GM18526 (cell line): Measurements from ENCODE around the gene HTT.

ENCODE experiments used
- POLR2A ChIP-seq: IDR thresholded peaks from 3 replicates; pipeline ENCODE4 v1.6.1; 2011; ENCODE audit not compliant: insufficient read length; ENCODE audit errors: extremely low read depth

HTT gene

GRCh38 chr4:3074078-3074845 lies at the start of gene HTT, which contains the start of gene HTT-AS:
TSS of gene HTT (plus strand) at chr4:3074681. CDS start at chr4:3074826, 145 bp downstream.
TSS of gene HTT-AS (minus strand) at chr4:3074538.
- peak; percentile 79 for TF ChIP-seq POLR2A

- TF ChIP-seq POLR2A: no peak
These were observed 48.6 kb upstream of the HTT start for GRCh38 chr4:3025881-3026280.

- TF ChIP-seq POLR2A: no peak
These were observed 47.9 kb upstream of the HTT start for GRCh38 chr4:3026540-3026939.

GRCh38 chr4:3029464-3029863 lies 45.0 kb upstream of the HTT start:
- no peak for TF ChIP-seq POLR2A

- TF ChIP-seq POLR2A: no peak
These were observed 43.7 kb upstream of the HTT start for GRCh38 chr4:3030566-3031356.

GRCh38 chr4:3031357-3032082 lies 43.0 kb upstream of the HTT start:
- no peak for TF ChIP-seq POLR2A

GRCh38 chr4:3034231-3034630 lies 40.2 kb upstream of the HTT start:
- no peak for TF ChIP-seq POLR2A

GRCh38 chr4:3035249-3035648 lies 39.2 kb upstream of the HTT start:
- TF ChIP-seq POLR2A: no peak

- no peak for TF ChIP-seq POLR2A
These were observed 38.8 kb upstream of the HTT start for GRCh38 chr4:3035674-3036073.

GRCh38 chr4:3036131-3036952 lies 38.1 kb upstream of the HTT start:
- TF ChIP-seq POLR2A: no peak

GRCh38 chr4:3037957-3038461 lies 36.5 kb upstream of the HTT start:
- no peak for TF ChIP-seq POLR2A

- no peak for TF ChIP-seq POLR2A
These were observed 34.6 kb upstream of the HTT start for GRCh38 chr4:3039706-3040366.

- peak; percentile 30 for TF ChIP-seq POLR2A
These were observed 33.9 kb upstream of the HTT start for GRCh38 chr4:3040452-3041191.
